Prostate gland (tissue), 2 donors: ENCODE data around the gene TRMT112.

Experiments
- CTCF ChIP-seq, 4 experiments: fragments of 200-600 bp in 2 of 4; fragments of 450-650 bp in 2 of 4; sonication (generic) in 2 of 4; IDR thresholded peaks; 1 replicate in 3 of 4; 2 replicates in 1 of 4; pipeline ENCODE4 v1.5.1; 2016 to 2019; ENCODE audit warnings: antibody characterized with exemption in 4 of 4, mild to moderate bottlenecking in 2 of 4, moderate library complexity in 2 of 4
- POLR2AphosphoS5 ChIP-seq: sonication (generic); formaldehyde crosslinking; IDR thresholded peaks from one replicate; pipeline ENCODE4 v1.6.1; 2017; ENCODE audit warnings: antibody characterized with exemption

- no peak for TF ChIP-seq CTCF (IDR thresholded peaks at IDR 0.05)
- TF ChIP-seq POLR2AphosphoS5 = no peak
These were observed 19.5 kb downstream of the TRMT112 start for GRCh38 chr11:64297699-64298358.
